ENCODE measurements around the gene TENM3. TPM values are rescaled to one million over a fixed set of nuclear protein-coding genes. Genes with fewer than 3 reads are reported as not detected.

The TENM3 gene
- total and polyA plus RNA-seq, 3 donors from 2014 or later = 10.9 to 42.7 (median 42.2) TPM

DNA sequence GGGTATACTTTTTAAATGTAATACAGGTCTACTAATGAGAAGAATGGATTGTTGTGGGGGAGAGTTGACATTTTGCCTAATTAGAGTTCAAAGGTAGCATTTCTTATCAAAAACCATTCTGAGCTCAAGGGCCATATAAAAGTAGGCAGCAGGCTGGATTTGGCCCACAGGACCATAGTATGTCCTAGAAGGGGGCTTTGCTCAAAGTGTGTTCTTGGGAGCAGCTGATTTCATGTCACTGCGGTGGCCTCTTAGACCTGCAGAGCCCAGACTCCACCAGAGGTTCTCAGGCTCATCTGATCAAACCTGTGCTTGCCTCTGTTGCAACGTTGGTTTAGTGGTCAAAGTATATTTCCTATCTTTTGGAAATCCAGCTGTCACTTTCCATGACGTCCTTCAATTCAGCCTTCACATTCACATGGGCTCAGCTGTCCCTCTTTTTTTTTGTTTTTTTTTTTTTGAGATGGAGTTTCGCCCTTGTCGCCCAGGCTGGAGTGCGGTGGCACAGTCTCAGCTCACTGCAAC, 34.6 kb upstream of the TENM3 start:
- intact Hi-C loops (cut with DNase I; ENCODE audit: low total_unique reads) = no loop called here
- Histone ChIP-seq H3K36me3 (ENCODE audit: low read depth, missing control alignments) (no peaks in the 10 kb centered on the region), H3K4me1 (peaks cover 4% of the 10 kb centered on the region), H3K27me3 (no peaks in the 10 kb centered on the region), H3K4me3 (no peak overlapping the region), H3K9me3 (no peaks in the 10 kb centered on the region), H3K27ac (peak overlapping the region in 1 of 2 donors; percentile 42)
- no peak for DNase-seq
- TF ChIP-seq, protein P1, sequence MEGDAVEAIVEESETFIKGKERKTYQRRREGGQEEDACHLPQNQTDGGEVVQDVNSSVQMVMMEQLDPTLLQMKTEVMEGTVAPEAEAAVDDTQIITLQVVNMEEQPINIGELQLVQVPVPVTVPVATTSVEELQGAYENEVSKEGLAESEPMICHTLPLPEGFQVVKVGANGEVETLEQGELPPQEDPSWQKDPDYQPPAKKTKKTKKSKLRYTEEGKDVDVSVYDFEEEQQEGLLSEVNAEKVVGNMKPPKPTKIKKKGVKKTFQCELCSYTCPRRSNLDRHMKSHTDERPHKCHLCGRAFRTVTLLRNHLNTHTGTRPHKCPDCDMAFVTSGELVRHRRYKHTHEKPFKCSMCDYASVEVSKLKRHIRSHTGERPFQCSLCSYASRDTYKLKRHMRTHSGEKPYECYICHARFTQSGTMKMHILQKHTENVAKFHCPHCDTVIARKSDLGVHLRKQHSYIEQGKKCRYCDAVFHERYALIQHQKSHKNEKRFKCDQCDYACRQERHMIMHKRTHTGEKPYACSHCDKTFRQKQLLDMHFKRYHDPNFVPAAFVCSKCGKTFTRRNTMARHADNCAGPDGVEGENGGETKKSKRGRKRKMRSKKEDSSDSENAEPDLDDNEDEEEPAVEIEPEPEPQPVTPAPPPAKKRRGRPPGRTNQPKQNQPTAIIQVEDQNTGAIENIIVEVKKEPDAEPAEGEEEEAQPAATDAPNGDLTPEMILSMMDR (IDR thresholded peaks at IDR 0.05) = no peak
- no peak for TF ChIP-seq POLR2A (IDR thresholded peaks at IDR 0.05)
- 87 to 94% methylated on average over 6 of the region's 6 CpGs for WGBS, 2 donors

DNA sequence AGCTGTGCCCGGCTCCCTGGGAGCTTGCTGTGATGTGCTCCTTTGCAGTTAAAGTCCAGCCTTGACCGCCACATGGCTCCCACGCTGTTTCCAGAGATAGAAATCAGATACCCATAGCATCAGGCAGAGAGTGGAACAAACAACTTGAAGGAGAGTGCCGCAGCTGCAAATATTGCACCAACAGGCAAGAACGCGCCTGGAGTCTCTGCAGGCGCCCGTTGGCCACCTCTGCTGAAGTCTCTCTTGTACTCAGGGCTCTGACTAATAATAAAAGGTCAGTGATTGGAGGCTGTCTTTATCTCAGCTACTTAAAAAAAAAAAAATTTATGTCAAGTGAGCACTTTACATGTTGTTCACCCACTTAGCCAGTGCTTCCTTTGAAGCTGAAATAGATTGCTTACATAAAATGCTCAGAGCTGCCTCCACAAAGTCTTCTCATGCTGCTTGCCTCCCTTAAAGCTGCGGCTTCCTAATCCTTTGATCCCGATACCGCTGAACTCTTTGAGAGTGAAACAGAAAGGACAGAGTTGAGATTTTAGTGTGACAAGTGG, 30.9 kb upstream of the TENM3 start:
- intact Hi-C loops (cut with DNase I; ENCODE audit: low total_unique reads) = no loop called here
- TF ChIP-seq, protein P1 (IDR thresholded peaks at IDR 0.05) = no peak
- no peak for TF ChIP-seq POLR2A (IDR thresholded peaks at IDR 0.05)
- DNase-seq = peak; percentile 17
- no peak overlapping the region for H3K27ac ChIP-seq
- H3K4me1 ChIP-seq = peaks cover 4% of the 10 kb centered on the region
- H3K27me3 ChIP-seq = no peaks in the 10 kb centered on the region
- no peaks in the 10 kb centered on the region for H3K9me3 ChIP-seq
- 70 to 79% methylated on average over 11 of the region's 11 CpGs for WGBS, 2 donors
- H3K4me3 ChIP-seq = no peak overlapping the region
- no peaks in the 10 kb centered on the region for H3K36me3 ChIP-seq (ENCODE audit: low read depth, missing control alignments)

DNA sequence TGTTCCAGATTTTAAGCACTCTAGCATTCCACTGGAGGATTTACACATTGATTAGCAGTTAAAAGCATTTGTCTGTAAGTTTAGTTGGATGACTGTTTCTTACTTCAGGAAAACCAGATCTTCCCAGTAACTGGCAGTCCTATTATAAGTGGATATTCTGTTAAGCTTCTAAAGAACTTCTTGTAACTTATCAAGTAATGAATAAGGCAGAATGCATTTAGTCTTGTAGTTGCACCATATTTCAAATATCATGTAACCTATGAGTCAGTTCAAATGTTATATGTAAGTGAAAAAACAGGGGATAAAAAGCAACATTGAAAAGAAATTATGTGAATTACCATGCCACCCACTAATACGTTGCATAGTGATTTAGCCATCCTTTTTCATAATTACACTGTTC, 30.2 kb upstream of the TENM3 start:
- intact Hi-C loops (cut with DNase I; ENCODE audit: low total_unique reads) = no loop called here
- no peak overlapping the region for H3K4me3 ChIP-seq
- no peak for DNase-seq
- H3K36me3 ChIP-seq (ENCODE audit: low read depth, missing control alignments) = no peaks in the 10 kb centered on the region
- H3K27me3 ChIP-seq = no peaks in the 10 kb centered on the region
- no peak overlapping the region for H3K27ac ChIP-seq
- no peaks in the 10 kb centered on the region for H3K9me3 ChIP-seq
- 83 to 95% methylated on average over 1 of the region's 1 CpG for WGBS, 2 donors
- H3K4me1 ChIP-seq = peaks cover 4% of the 10 kb centered on the region
- TF ChIP-seq, protein P1 (IDR thresholded peaks at IDR 0.05) = no peak
- TF ChIP-seq POLR2A (IDR thresholded peaks at IDR 0.05) = no peak

DNA sequence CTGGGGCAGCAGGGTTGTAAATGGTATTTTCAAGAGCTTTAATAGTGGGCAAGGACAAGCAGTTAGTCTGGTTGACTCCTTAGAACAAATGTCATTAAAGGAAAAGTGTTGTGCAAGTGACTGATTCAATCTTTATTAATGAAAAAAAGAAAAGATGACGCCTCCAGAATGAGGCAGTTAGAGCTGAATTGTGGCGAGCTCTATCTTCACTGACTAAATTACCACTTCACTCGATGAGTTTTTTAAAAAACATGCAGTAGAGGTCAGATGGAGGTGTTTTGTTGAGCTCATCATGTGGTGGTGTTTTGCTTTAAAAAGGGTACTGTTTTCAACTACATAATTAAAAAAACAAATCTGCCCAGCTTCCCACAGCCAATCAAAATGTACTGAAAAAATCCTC, 28.1 kb upstream of the TENM3 start:
- WGBS, 2 donors = 77 to 81% methylated on average over 3 of the region's 3 CpGs
- no peak for DNase-seq
- no peaks in the 10 kb centered on the region for H3K9me3 ChIP-seq
- H3K4me3 ChIP-seq = no peak overlapping the region
- no peaks in the 10 kb centered on the region for H3K36me3 ChIP-seq (ENCODE audit: low read depth, missing control alignments)
- TF ChIP-seq, protein P1 (IDR thresholded peaks at IDR 0.05) = no peak
- no peaks in the 10 kb centered on the region for H3K27me3 ChIP-seq
- H3K4me1 ChIP-seq = no peaks in the 10 kb centered on the region
- intact Hi-C loops (cut with DNase I; ENCODE audit: low total_unique reads) = no loop called here
- no peak overlapping the region for H3K27ac ChIP-seq

DNA sequence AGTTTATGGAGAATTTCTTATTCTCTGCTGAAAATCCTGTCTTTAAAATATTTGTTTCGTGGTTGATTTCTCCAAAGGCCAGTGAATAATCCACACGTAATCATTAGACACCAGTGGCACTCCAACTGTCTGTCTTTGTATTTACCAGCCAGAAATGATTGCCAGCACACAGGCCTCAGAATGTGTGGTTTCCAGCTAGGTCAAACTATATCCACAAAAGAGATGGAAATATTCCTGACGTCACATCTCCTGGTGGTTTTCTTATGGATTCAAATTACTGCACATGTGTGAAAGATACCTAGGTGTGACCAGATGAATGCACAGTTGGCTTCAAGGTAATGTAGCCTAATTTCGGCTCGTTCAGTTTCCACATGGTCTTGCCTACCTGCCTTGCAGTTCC, 27.2 kb upstream of the TENM3 start:
- no peak overlapping the region for H3K4me3 ChIP-seq
- intact Hi-C loops (cut with DNase I; ENCODE audit: low total_unique reads) = no loop called here
- WGBS, 2 donors = 81 to 90% methylated on average over 5 of the region's 5 CpGs
- H3K27me3 ChIP-seq = no peaks in the 10 kb centered on the region
- no peak for TF ChIP-seq POLR2A (IDR thresholded peaks at IDR 0.05)
- TF ChIP-seq, protein P1 (IDR thresholded peaks at IDR 0.05) = no peak
- DNase-seq = no peak
- H3K4me1 ChIP-seq = no peaks in the 10 kb centered on the region
- H3K27ac ChIP-seq = no peak overlapping the region
- no peaks in the 10 kb centered on the region for H3K36me3 ChIP-seq (ENCODE audit: low read depth, missing control alignments)
- no peaks in the 10 kb centered on the region for H3K9me3 ChIP-seq

Measured in testis (tissue), 3 donors.